K562 (cell line): ENCODE results near the gene CNTRL. TPM values are rescaled to one million over a fixed set of nuclear protein-coding genes. Genes with fewer than 3 reads are reported as not detected.

Source experiments
- CUX1 ChIP-seq: fragments of 200-800 bp; sonication (Bioruptor generic); IDR thresholded peaks from 2 replicates; pipeline ENCODE4 v1.6.1; 2016; ENCODE audit warnings: missing genetic modification characterization, missing compliant biosample characterization
- GABPA ChIP-seq: fragments of 200-800 bp; sonication (Bioruptor generic); conservative IDR thresholded peaks from 2 replicates; pipeline ENCODE4 v1.6.1; 2016; ENCODE audit warnings: low read depth, missing genetic modification characterization, missing compliant biosample characterization
- GATA2 ChIP-seq: sonication (generic); formaldehyde crosslinking; IDR thresholded peaks from 2 replicates; pipeline ENCODE4 v1.4.0; 2020; ENCODE audit warnings: mild to moderate bottlenecking, missing genetic modification reagents
- RBM17 ChIP-seq: fragments of 200-400 bp; formaldehyde crosslinking; IDR thresholded peaks from 2 replicates; pipeline ENCODE4 v1.6.1; 2017; ENCODE audit warnings: low read depth, mild to moderate bottlenecking, low read length, borderline replicate concordance
- TFAP4 ChIP-seq: sonication (generic); formaldehyde crosslinking; IDR thresholded peaks from 2 replicates; pipeline ENCODE4 v1.8.0; 2022; ENCODE audit warnings: missing genetic modification reagents, mild to moderate bottlenecking, moderate library complexity, borderline replicate concordance
- ZNF324 ChIP-seq: fragments of 250-450 bp; sonication (Bioruptor Pico); IDR thresholded peaks from 2 replicates; pipeline ENCODE4 v1.4.0; 2020; ENCODE audit warnings: mild to moderate bottlenecking
- polyA plus RNA-seq, 8 experiments: library from polyadenylated mRNA; depleted of rRNA in 4 of 8; stranded (reverse) in 5 of 8; unstranded in 3 of 8; fragments of >200 nt; fragmentation: Nextera tagmentation in 2 of 8; fragmentation: Illumina TruSeq in 1 of 8; extraction: Ambion mirVana in 2 of 8; extraction: Trizol in 1 of 8; gene quantifications; 2 replicates each; pipeline versions ENCODE4 v1.2.1 to v1.2.3, GENCODE V29; 2011 to 2014; ENCODE audit warnings: inconsistent platforms in 1 of 8, missing spikeins in 1 of 8
- total RNA-seq, 7 experiments: library from RNA; depleted of rRNA in 6 of 7; stranded (reverse); fragments of >200 nt in 6 of 7; fragmentation: Illumina TruSeq in 2 of 7; extraction: Trizol in 2 of 7; gene quantifications; 2 replicates each; pipeline versions ENCODE4 v1.2.1 to v1.2.3, GENCODE V29; 2011 to 2021; ENCODE audit warnings: low replicate concordance in 1 of 7

CNTRL gene
- total and polyA plus RNA-seq, 9 of the 15 experiments (the other 6 are each of a cell fraction or from before 2014, with no cell fraction given), result 9.2 to 28.9 (median 20.5) TPM

- TF ChIP-seq TFAP4 (no peak), CUX1 (CRISPR knock-in tag) (no peak), ZNF324 (no peak), GATA2 (CRISPR knock-in tag) (no peak), GABPA (tag) (no peak), RBM17 (no peak)
Observed at GRCh38 chr9:121141706-121142105, 67.0 kb downstream of the CNTRL start (continued).
